Keratinocyte (primary cell): ENCODE measurements around the gene TINAGL1.

Experiments used
- CTCF ChIP-seq, 3 experiments: IDR thresholded peaks in 1 of 3; conservative IDR thresholded peaks in 1 of 3; optimal IDR thresholded peaks in 1 of 3; 2 replicates in 2 of 3; 3 replicates in 1 of 3; pipeline versions ENCODE3 to v1.5.1; 2011; ENCODE audit warnings: low read length in 3 of 3, mild to moderate bottlenecking in 3 of 3, moderate library complexity in 2 of 3, control low read depth in 1 of 3, inconsistent platforms in 1 of 3; ENCODE audit not compliant: insufficient read depth in 2 of 3; ENCODE audit errors: extremely low read depth in 1 of 3
- EZH2 ChIP-seq: IDR thresholded peaks from one replicate; pipeline ENCODE4 v1.6.1; 2012; ENCODE audit warnings: inconsistent platforms, mild to moderate bottlenecking, low read length, moderate library complexity

- TF ChIP-seq CTCF (optimal IDR thresholded peaks at IDR 0.05 in 1 of 3, IDR thresholded peaks at IDR 0.05 in 1 of 3, conservative IDR thresholded peaks at IDR 0.05 in 1 of 3; ENCODE audit: extremely low read depth in 1 of 3, insufficient read depth in 2 of 3, low read length in 3 of 3) (no peak), EZH2 (no peak)
These were observed 46.2 kb upstream of the TINAGL1 start for GRCh38 chr1:31529999-31530684.
